ENCODE results near the gene CBFB.

The CBFB gene

DNA sequence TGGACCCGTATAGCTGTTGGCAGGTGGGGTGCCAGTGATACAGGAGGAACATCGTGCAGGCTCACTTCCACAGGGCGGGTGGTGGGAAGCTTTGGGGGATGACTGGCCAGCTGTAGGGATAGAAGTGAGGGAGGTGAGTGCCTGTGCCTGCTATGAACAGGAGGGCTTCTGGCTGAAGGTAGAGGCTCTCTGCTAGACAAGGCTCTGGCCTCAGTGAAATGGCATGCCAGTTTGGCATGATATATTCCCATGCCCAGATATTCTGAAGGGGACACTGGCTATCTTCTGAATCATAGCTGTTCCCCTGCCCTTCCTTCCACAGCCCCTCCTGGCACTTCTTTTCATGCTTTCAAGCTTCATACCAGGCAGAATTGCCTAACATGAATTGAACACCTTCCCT, 99.9 kb downstream of the CBFB start:
- no peak for DNase-seq (ENCODE audit: low read depth in 2 of 2)

GRCh38 chr16:67129422-67129821, 100.5 kb downstream of the CBFB start:
- no peak for DNase-seq (ENCODE audit: low read depth in 2 of 2)

- no peak for DNase-seq (ENCODE audit: low read depth in 2 of 2)
Measured at GRCh38 chr16:67137605-67138004, 108.7 kb downstream of the CBFB start.

DNA sequence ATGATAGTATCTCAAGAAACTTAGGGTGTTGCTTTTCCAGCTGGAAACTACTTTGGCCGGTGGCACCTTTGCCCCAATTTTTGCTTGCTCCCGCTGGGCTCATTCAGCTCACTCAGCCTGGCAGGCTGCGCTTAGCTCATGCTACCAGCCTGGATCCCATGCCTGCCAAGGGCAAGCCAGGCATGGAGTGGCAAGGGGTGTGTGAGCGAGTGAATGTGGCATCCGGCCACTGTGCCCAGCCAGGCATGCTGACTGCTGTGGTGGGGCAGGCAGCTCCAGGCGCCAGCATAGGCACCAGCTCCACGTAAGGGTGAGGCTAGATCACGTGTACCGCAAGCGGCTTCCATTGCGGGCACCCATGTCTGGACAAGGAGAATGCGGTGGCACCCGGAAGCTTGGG, 112.4 kb downstream of the CBFB start:
- no peak for DNase-seq (ENCODE audit: low read depth in 2 of 2)

GRCh38 chr16:67142342-67142741, 113.4 kb downstream of the CBFB start:
- no peak for DNase-seq (ENCODE audit: low read depth in 2 of 2)

GRCh38 chr16:67144943-67145342, 116.0 kb downstream of the CBFB start:
- no peak for DNase-seq (ENCODE audit: low read depth in 2 of 2)

DNA sequence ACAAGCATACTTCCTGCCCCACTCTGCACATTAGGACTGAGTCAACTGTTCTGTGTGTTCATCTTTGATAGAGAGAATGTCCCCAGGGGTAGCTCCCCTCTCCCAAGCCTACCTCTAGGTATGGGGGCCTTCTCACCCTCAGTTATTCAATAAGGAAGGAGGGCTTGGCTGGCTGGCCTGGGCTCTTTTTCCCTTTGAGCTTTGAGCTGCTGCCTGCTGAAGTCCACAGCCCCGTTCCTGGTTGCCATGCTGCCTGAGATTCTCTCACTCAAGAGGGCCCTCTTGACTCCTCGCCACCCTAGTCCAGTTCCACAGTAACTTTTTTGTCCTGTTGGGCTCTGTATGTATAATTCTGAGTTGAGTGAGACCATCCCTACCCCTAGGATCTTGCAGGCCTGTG, 116.8 kb downstream of the CBFB start:
- DNase-seq (ENCODE audit: low read depth in 2 of 2) = no peak

- DNase-seq (ENCODE audit: low read depth in 2 of 2) = no peak
Measured at GRCh38 chr16:67146523-67147357, 117.8 kb downstream of the CBFB start.

- no peak for DNase-seq (ENCODE audit: low read depth in 2 of 2)
Measured at GRCh38 chr16:67147437-67148140, 118.6 kb downstream of the CBFB start.

DNA sequence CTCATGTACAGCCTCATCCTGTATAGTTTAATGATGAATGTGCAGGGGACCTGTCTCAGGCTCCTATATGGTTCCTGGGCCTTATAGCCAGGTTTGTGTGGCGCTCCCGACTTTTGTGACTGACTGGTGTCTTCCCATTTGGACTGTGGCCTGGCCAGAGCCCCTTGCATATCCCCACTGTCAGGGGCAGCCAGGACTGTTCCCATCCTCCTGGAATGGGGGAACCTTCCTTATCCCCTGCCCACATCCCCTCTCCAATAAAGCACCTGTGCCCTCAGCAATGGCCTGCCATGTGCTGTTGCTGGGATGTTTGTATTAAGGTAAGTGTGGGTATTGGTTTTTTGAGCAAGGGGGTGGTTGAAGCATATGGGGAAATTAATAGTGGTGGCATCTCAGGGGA, 119.3 kb downstream of the CBFB start:
- no peak for DNase-seq (ENCODE audit: low read depth in 2 of 2)

DNA sequence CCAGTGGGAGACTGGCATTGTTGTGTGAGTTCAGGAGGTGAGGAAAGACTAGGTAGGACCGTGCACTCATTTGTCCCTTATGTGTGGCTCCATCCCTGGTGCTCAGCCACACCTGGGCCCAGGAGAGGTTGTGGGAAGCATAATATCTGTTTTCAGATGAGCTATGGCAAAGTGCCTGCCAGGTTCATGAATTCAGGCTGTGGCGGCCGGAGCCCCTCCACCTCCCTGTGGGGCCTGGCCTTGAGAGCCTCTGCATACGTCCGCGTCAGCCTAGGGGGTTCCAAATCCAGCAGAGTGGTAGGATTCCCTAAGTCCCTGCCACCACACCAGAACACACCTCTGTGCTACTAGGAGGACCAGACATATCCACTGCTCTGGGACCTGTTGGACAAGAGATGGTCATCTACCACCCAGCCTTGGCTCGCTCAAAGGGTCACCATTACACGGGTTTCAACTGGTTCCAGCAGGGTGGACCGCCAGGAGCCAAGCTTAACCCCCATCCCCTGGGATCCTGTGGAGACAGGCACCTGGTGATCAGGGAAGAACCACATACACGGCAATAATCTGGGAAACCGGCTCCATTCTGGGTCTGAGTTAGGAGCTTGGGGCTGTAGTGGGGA, 119.8 kb downstream of the CBFB start:
- DNase-seq (ENCODE audit: low read depth in 2 of 2) = no peak

- no peak for DNase-seq (ENCODE audit: low read depth in 2 of 2)
Measured at GRCh38 chr16:67149276-67150046, 120.5 kb downstream of the CBFB start.

DNA sequence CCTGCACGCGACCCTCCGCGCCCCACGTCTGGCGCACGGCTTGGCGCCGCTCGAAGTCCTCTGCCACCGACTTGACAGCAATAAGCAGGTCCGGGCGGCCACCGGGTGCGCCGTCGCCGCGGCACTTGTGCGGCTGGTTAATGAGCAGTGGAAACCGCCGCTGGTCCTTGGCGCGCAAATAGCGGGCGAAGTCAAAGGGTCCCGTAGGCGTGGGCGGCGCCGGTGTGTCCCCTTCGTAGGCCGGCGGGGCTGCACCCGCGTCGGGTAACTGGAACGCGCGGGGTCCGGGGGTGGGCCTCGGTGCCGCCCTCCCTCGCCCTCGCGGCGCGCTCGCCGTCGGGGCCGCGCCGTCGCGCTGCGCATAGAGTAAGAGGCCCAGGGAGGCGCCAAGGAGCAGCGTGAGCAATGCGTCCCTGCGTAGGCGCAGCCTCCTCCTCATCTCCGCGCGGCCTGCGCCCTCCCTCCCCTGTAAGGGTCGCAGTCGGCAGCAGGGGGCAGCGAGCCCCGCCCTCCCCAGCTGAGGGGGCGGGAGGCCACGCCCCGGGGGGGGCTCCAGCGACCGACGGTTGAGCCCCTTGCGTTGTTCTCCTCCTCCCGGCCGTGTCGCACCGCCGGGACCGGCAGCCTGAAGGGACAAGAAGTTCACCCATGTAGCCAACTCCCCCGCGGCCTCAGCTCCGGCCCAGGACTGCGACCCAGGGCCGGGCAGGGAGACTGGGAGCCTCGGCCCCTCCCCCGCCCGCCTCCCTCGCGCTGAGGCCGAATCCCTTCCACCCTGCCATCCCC, 121.3 kb downstream of the CBFB start:
- no peak for DNase-seq (ENCODE audit: low read depth in 2 of 2)

Data from stimulated activated CD4-positive, alpha-beta T cell treated with anti-CD3 and anti-CD28 coated beads, Interleukin-15, amount 100 ng/mL, for 48 hours (primary cell).